Heart left ventricle (tissue), 16 donors: Measurements from ENCODE around the gene DSCAM. TPM values are rescaled to one million over a fixed set of nuclear protein-coding genes. Genes with fewer than 3 reads are reported as not detected.

Experiments used
- ATAC-seq, 4 donors: fragments of 200-7000 bp; cut with Tn5 transposase; one replicate each; pipeline ENCODE4 v1.9.1; 2020 to 2022; ENCODE audit warnings: moderate library complexity in 4 of 4, mild to moderate bottlenecking in 3 of 4, moderate number of reproducible peaks in 1 of 4
- DNase-seq, 5 donors: peaks; one replicate each; pipeline ENCODE4 v3.0.0-alpha.2; 2020
- H3K27ac ChIP-seq, 12 donors: fragments of 200-600 bp; sonication (generic) in 4 of 12; one replicate each; pipeline versions ENCODE4 v1.5.0 to v1.8.0; 2016 to 2022; ENCODE audit warnings: mild to moderate bottlenecking in 2 of 12
- H3K27me3 ChIP-seq, 9 donors: fragments of 200-600 bp; sonication (generic) in 2 of 9; one replicate each; pipeline versions ENCODE4 v1.5.1 to v1.8.0; 2016 to 2022; ENCODE audit warnings: mild to moderate bottlenecking in 3 of 9
- H3K36me3 ChIP-seq, 9 donors: fragments of 200-600 bp; sonication (generic) in 2 of 9; one replicate each; pipeline versions ENCODE4 v1.5.0 to v1.8.0; 2018 to 2022; ENCODE audit warnings: mild to moderate bottlenecking in 2 of 9
- H3K4me1 ChIP-seq, 12 donors: fragments of 200-600 bp; sonication (generic) in 4 of 12; one replicate each; pipeline versions ENCODE4 v1.5.0 to v1.8.0; 2016 to 2022; ENCODE audit warnings: mild to moderate bottlenecking in 3 of 12
- H3K4me3 ChIP-seq, 12 donors: fragments of 200-600 bp; sonication (generic) in 4 of 12; one replicate each; pipeline versions ENCODE4 v1.5.0 to v1.8.0; 2017 to 2022; ENCODE audit warnings: mild to moderate bottlenecking in 9 of 12, moderate library complexity in 4 of 12
- H3K9me3 ChIP-seq, 12 donors: fragments of 200-600 bp; sonication (generic) in 4 of 12; one replicate each; pipeline versions ENCODE4 v1.5.0 to v1.8.0; 2016 to 2022; ENCODE audit warnings: mild to moderate bottlenecking in 1 of 12
- POLR2A ChIP-seq, 2 donors: fragments of 450-650 bp; IDR thresholded peaks; one replicate each; pipeline ENCODE4 v1.6.1; 2017; ENCODE audit warnings: antibody characterized with exemption in 2 of 2, mild to moderate bottlenecking in 2 of 2, moderate library complexity in 2 of 2
- WGBS, 4 donors: extraction: QIAGEN DNeasy Blood & Tissue Kit in 2 of 4; methylation state at CpG; one replicate each; pipeline versions ENCODE4 v1.1.5 to v1.1.7; 2013 to 2018; 5-methylcytosine and 5-hydroxymethylcytosine counted together
- intact Hi-C, 10 donors: fragments of 100-400 bp; cut with DNase I; formaldehyde crosslinking; loops; one replicate each; pipeline versions ENCODE4 v1.11.1 to v1.14.2; 2022
- polyA plus RNA-seq, 2 donors: library from polyadenylated mRNA; stranded (reverse); fragments of 200-250 nt; gene quantifications; one replicate each; pipeline ENCODE4 v1.2.3, GENCODE V29; 2013
- total RNA-seq, 9 donors: library from RNA; depleted of rRNA in 2 of 9; stranded (reverse); fragments of >200 nt in 2 of 9; fragmentation: NEBNext Ultra II Directional in 3 of 9; extraction: Animal tissue kit (Norgen Biotek cat#: 25700) in 3 of 9; gene quantifications; one replicate each; pipeline versions ENCODE4 v1.1.0 to v1.2.4, GENCODE V29; 2016 to 2023
- TF ChIP-seq, protein P1 (sequence below), 12 donors: fragments of 200-600 bp; sonication (generic) in 4 of 12; IDR thresholded peaks; one replicate each; pipeline versions ENCODE4 v1.5.0 to v1.8.0; 2018 to 2022; ENCODE audit warnings: antibody characterized with exemption in 12 of 12, mild to moderate bottlenecking in 5 of 12
- donor health status: ischemic (EF 13 %, LVEDD 7.1; RV severe dilation, severe dysfunction).
- donor health status: healthy with polysubstance abuse.
- donor health status: DM: no; HTN: yes; CAD: no.
- donor health status: DM: no; HTN: no; CAD: no.
- donor health status: ischemic (EF 25% LVEDD 6.9; RV normal size, moderate dysfunction).
- donor health status: ischemic (EF 25% LVEDD 5.7; RV mildly dilated, moderate dysfunction).
- donor health status: healthy.
- donor health status: DM: yes; HTN: yes; CAD: no.
- donor health status: ischemic (EF 35%, LVEDD 5.7; RV mildly dilated, moderate dysfunction).
- donor health status: nonischemic (EF 11% LVEDD 7.7; RV severe dilation, severe dysfunction).
- donor health status: DM: yes; HTN: yes; CAD: no.
- donor health status: PGD.
- donor health status: ischemic (EF 29% LVEDD 5.4; RV normal size, mild dysfunction).
- donor health status: nonischemic (EF 23%, LVEDD 6.1; RV moderate dilation, normal function).

Gene DSCAM
- total and polyA plus RNA-seq, 11 donors, result 0.03 TPM; not detected in 10

DNA sequence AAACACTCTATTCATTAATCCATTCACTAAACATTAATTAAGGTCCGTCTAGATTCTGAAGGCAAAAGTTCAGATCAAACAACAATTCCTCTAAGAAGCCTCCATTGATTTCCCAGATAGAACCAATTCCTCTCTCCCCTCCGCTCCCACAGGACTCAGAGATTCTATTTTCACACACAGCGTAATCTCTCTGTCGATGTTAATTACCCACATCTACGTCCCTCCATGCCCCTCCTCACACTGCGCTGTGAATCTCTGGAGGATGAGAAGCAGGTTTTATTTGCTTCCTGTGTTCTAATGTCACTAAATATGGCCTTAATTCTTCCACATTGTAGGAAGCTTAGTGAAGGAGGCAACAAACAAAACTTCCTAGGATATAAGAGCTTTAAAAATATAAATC, 306.7 kb downstream of the DSCAM start:
- no peaks in the 10 kb centered on the region for H3K4me1 ChIP-seq
- WGBS, 4 donors, result 50 to 60% (median 58%) methylated on average over 6 of the region's 6 CpGs
- no peak overlapping the region for H3K27ac ChIP-seq
- no peak for TF ChIP-seq POLR2A (IDR thresholded peaks at IDR 0.05)
- TF ChIP-seq, protein P1, sequence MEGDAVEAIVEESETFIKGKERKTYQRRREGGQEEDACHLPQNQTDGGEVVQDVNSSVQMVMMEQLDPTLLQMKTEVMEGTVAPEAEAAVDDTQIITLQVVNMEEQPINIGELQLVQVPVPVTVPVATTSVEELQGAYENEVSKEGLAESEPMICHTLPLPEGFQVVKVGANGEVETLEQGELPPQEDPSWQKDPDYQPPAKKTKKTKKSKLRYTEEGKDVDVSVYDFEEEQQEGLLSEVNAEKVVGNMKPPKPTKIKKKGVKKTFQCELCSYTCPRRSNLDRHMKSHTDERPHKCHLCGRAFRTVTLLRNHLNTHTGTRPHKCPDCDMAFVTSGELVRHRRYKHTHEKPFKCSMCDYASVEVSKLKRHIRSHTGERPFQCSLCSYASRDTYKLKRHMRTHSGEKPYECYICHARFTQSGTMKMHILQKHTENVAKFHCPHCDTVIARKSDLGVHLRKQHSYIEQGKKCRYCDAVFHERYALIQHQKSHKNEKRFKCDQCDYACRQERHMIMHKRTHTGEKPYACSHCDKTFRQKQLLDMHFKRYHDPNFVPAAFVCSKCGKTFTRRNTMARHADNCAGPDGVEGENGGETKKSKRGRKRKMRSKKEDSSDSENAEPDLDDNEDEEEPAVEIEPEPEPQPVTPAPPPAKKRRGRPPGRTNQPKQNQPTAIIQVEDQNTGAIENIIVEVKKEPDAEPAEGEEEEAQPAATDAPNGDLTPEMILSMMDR (IDR thresholded peaks at IDR 0.05), result no peak
- intact Hi-C loops, result no loop called here
- H3K27me3 ChIP-seq, result no peaks in the 10 kb centered on the region
- H3K4me3 ChIP-seq, result no peak overlapping the region
- no peak for ATAC-seq
- DNase-seq, result no peak
- H3K9me3 ChIP-seq, result peaks cover 0 to 16% (median 3%) of the 10 kb centered on the region in 12 donors
- no peaks in the 10 kb centered on the region for H3K36me3 ChIP-seq

DNA sequence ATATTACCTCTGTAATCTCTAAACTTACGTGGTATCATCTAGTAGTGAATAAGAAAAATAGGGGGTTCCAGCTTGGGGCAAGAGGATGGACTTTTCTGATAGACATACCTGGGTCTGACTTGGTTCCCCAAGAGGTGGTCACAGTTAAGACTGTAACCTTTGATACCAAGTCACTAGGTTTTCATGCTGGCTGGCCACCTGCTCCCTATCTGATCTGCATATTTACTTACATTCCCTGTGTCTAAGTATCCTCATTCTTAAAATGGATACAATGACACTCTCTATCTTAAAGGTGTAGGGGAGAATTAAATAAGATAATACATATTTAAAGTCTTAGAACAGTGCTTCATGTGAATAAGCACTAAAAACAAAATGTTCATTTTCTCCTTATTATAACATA, 312.1 kb downstream of the DSCAM start:
- Histone ChIP-seq H3K36me3 (no peaks in the 10 kb centered on the region), H3K4me3 (no peak overlapping the region), H3K4me1 (no peaks in the 10 kb centered on the region), H3K27me3 (peaks cover 0 to 9% (median 0%) of the 10 kb centered on the region in 9 donors), H3K9me3 (no peaks in the 10 kb centered on the region), H3K27ac (no peak overlapping the region)
- DNase-seq, result no peak
- intact Hi-C loops, result no loop called here
- WGBS, 4 donors, result 84 to 92% (median 86%) methylated on average over 1 of the region's 1 CpG
- ATAC-seq, result no peak
- TF ChIP-seq POLR2A (IDR thresholded peaks at IDR 0.05), result no peak
- TF ChIP-seq, protein P1 (IDR thresholded peaks at IDR 0.05), result no peak

DNA sequence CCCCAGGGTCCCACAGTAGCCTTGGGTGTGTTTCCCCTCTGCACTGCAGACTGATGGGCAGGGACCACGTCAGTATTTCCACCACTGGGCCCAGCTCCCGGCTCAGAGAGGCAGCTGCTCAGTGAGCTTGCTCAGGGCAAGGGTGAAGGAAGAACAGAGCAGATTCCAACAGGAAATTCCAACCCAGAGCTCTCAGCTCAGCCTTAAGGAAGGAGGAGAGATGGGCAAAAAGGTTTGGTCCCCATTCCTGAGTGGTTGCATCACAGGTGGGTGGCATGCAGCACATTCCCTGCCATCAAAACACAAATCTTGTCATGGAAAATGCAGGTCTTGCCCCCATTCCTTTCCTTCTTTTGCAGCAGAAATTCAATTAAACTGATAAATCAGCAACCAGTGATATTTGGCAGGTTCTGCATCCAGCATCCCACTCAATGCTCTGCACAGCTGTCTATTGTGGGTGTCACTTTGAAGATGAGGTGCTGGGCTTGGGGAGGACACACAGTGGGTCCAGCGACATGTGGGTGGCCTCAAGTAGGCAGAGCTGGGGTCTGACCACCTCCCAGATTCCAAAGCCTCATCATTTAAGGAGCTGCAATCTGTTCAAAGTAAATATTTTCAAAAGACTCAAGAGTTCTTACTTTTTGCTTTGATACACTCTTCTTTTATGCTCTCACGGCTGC, 315.4 kb downstream of the DSCAM start:
- ATAC-seq (no peak), DNase-seq (no peak)
- 48 to 63% (median 56%) methylated on average over 4 of the region's 4 CpGs for WGBS, 4 donors
- Histone ChIP-seq H3K27ac (no peak overlapping the region), H3K4me1 (no peaks in the 10 kb centered on the region), H3K27me3 (peaks cover 0 to 9% (median 0%) of the 10 kb centered on the region in 9 donors), H3K36me3 (no peaks in the 10 kb centered on the region), H3K9me3 (peaks cover 0 to 16% (median 5%) of the 10 kb centered on the region in 12 donors), H3K4me3 (no peak overlapping the region)
- intact Hi-C loops, result no loop called here
- TF ChIP-seq POLR2A (IDR thresholded peaks at IDR 0.05), result no peak
- TF ChIP-seq, protein P1 (IDR thresholded peaks at IDR 0.05), result no peak

- WGBS, 4 donors, result 81 to 87% (median 85%) methylated on average over 10 of the region's 10 CpGs
- Histone ChIP-seq H3K4me1 (no peaks in the 10 kb centered on the region), H3K4me3 (no peak overlapping the region), H3K27ac (no peak overlapping the region), H3K36me3 (no peaks in the 10 kb centered on the region), H3K27me3 (peaks cover 0 to 9% (median 0%) of the 10 kb centered on the region in 9 donors), H3K9me3 (peaks cover 0 to 16% (median 5%) of the 10 kb centered on the region in 12 donors)
- intact Hi-C loops, result no loop called here
- TF ChIP-seq, protein P1 (IDR thresholded peaks at IDR 0.05), result no peak
- TF ChIP-seq POLR2A (IDR thresholded peaks at IDR 0.05), result no peak
- ATAC-seq, result no peak
- DNase-seq, result no peak
Measured at GRCh38 chr21:40531016-40531415, 315.9 kb downstream of the DSCAM start.
